Tibial nerve (tissue), 4 donors: ENCODE data around the gene OR5W2. TPM values are rescaled to one million over a fixed set of nuclear protein-coding genes. Genes with fewer than 3 reads are reported as not detected.

Experiments
- small RNA-seq: library from RNA; depleted of rRNA; stranded (forward); fragments of <200 nt; gene quantifications from one replicate; pipeline ENCODE3, GENCODE V24; 2016
- total RNA-seq, 4 donors: library from RNA; depleted of rRNA; stranded (reverse); fragments of >200 nt; gene quantifications; one replicate each; pipeline ENCODE4 v1.1.0, GENCODE V29; 2016

OR5W2 gene
- total RNA-seq, 4 donors from 2014 or later, result not detected

Small RNA genes lying within 50 kb of the gene (small RNA-seq; reads per million reads assigned to genes)
- gene AC036111.3, result not detected

Other genes starting within 250 kb of the OR5W2 start
- gene OR5D13, start 141.1 kb downstream of the OR5W2 start, total RNA-seq, result not detected
- not detected for gene OR5D14, start 119.0 kb downstream of the OR5W2 start, total RNA-seq
- gene OR5L1, start 103.2 kb downstream of the OR5W2 start, total RNA-seq, result not detected
- gene OR5D18, start 95.0 kb downstream of the OR5W2 start, total RNA-seq, result not detected
- not detected for gene OR5L2, start 87.4 kb downstream of the OR5W2 start, total RNA-seq
- not detected for gene OR5D16, start 75.8 kb downstream of the OR5W2 start, total RNA-seq
- not detected for gene TRIM51, start 31.3 kb downstream of the OR5W2 start, total RNA-seq
- not detected for gene OR5I1, start 21.8 kb upstream of the OR5W2 start, total RNA-seq
- not detected for gene OR10AG1, start 55.4 kb upstream of the OR5W2 start, total RNA-seq
- gene OR5F1, start 80.0 kb upstream of the OR5W2 start, total RNA-seq, result not detected
- not detected for gene OR5AS1, start 113.1 kb upstream of the OR5W2 start, total RNA-seq
- gene OR8I2, start 178.7 kb upstream of the OR5W2 start, total RNA-seq, result not detected
- not detected for gene OR8H2, start 189.1 kb upstream of the OR5W2 start, total RNA-seq
- not detected for gene OR8H3, start 207.8 kb upstream of the OR5W2 start, total RNA-seq
- not detected for gene OR8J3, start 225.6 kb upstream of the OR5W2 start, total RNA-seq
- not detected for gene OR8K5, start 245.7 kb upstream of the OR5W2 start, total RNA-seq